Ishikawa (cell line): ENCODE results near the gene SYCP2.

Experiments
- CREB1 ChIP-seq: IDR thresholded peaks from 2 replicates; pipeline ENCODE4 v1.6.1; 2012; ENCODE audit warnings: low read depth
- EGR1 ChIP-seq: IDR thresholded peaks from 2 replicates; pipeline ENCODE4 v1.6.1; 2012
- EP300 ChIP-seq: IDR thresholded peaks from 2 replicates; pipeline ENCODE4 v1.6.1; 2012; ENCODE audit warnings: borderline replicate concordance
- RAD21 ChIP-seq: IDR thresholded peaks from 2 replicates; pipeline ENCODE4 v1.6.1; 2012; ENCODE audit warnings: low read depth
- TCF12 ChIP-seq: IDR thresholded peaks from 2 replicates; pipeline ENCODE4 v1.6.1; 2012; ENCODE audit warnings: low read depth
- TEAD4 ChIP-seq: IDR thresholded peaks from 2 replicates; pipeline ENCODE4 v1.6.1; 2012

GRCh38 chr20:59873409-59873808, 60.0 kb downstream of the SYCP2 start:
- no peak for TF ChIP-seq EP300
- no peak for TF ChIP-seq CREB1
- TF ChIP-seq RAD21: no peak
- TF ChIP-seq TCF12: no peak
- no peak for TF ChIP-seq TEAD4
- no peak for TF ChIP-seq EGR1
